ENCODE data around the gene HCAR2. TPM values are rescaled to one million over a fixed set of nuclear protein-coding genes. Genes with fewer than 3 reads are reported as not detected.
A peak's percentile ranks its signal among the peaks of the same experiment; 100 is the strongest.

Gene HCAR2
- total and polyA plus RNA-seq, 2 of the 13 experiments (the other 11 are each of a cell fraction or from before 2014, with no cell fraction given): 0.09 to 5.6 TPM

GRCh38 chr12:122752464-122753318 is 49.5 kb upstream of the HCAR2 start, which contains the start of gene DENR (continued):
- TF ChIP-seq ZNF816 (CRISPR knock-in tag; IDR thresholded peaks at IDR 0.05; ENCODE audit: borderline replicate concordance) (no peak), FOXO1 (CRISPR knock-in tag; IDR thresholded peaks at IDR 0.05) (no peak; the same call in 1 of the 2 replicates), HOMEZ (CRISPR knock-in tag; IDR thresholded peaks at IDR 0.05; ENCODE audit: low read depth) (peak; percentile 86), SMARCC2 (IDR thresholded peaks at IDR 0.05) (no peak), ZNF333 (CRISPR knock-in tag; IDR thresholded peaks at IDR 0.05; ENCODE audit: borderline replicate concordance) (no peak), ZNF207 (IDR thresholded peaks at IDR 0.05; ENCODE audit: borderline replicate concordance) (no peak), GFI1 (CRISPR knock-in tag; IDR thresholded peaks at IDR 0.05; ENCODE audit: borderline replicate concordance) (peak; percentile 52; the same call in 1 of the 2 replicates), WIZ (CRISPR knock-in tag; IDR thresholded peaks at IDR 0.05) (peak; percentile 73; the same call in 1 of the 2 replicates), TSC22D2 (CRISPR knock-in tag; IDR thresholded peaks at IDR 0.05; ENCODE audit: borderline replicate concordance) (no peak), KLF15 (CRISPR knock-in tag; IDR thresholded peaks at IDR 0.05; ENCODE audit: borderline replicate concordance) (peak; percentile 84; the same call in 1 of the 2 replicates), ZBTB7B (CRISPR knock-in tag; IDR thresholded peaks at IDR 0.05) (peak; percentile 49; the same call in 1 of the 2 replicates), REXO4 (CRISPR knock-in tag; IDR thresholded peaks at IDR 0.05; ENCODE audit: borderline replicate concordance) (no peak), ZNF318 (CRISPR knock-in tag; IDR thresholded peaks at IDR 0.05) (no peak), GPBP1L1 (CRISPR knock-in tag; IDR thresholded peaks at IDR 0.05) (no peak), ZNF18 (CRISPR knock-in tag; IDR thresholded peaks at IDR 0.05; ENCODE audit: insufficient replicate concordance) (no peak)
